IPS DF 19.7 (cell line): ENCODE measurements around the gene MFAP1.
"Not testable (repeated sequence)": the region's sequence is repeated elsewhere in the genome, so short reads cannot be mapped to it uniquely, and the experiment has no call there.

Source experiments
- DNase-seq: peaks from one replicate; pipeline ENCODE4 v3.0.0-alpha.2; 2013; ENCODE audit warnings: low read depth, low spot score

MFAP1 gene

GRCh38 chr15:43824302-43825246 lies at the start of gene MFAP1:
Gene MFAP1, minus strand, starts transcription at chr15:43824690. Its CDS starts 121 bp downstream, at chr15:43824569.
- DNase-seq, result peak; percentile 95

GRCh38 chr15:43873651-43874050 lies 49.2 kb upstream of the MFAP1 start:
- DNase-seq, result no peak

GRCh38 chr15:43872416-43873020 lies 48.0 kb upstream of the MFAP1 start:
- DNase-seq, result peak; percentile 59

- DNase-seq, result no peak
Observed at GRCh38 chr15:43871835-43872234, 47.3 kb upstream of the MFAP1 start.

- no peak for DNase-seq
Observed at GRCh38 chr15:43868406-43868805, 43.9 kb upstream of the MFAP1 start.

GRCh38 chr15:43867096-43867495 lies 42.6 kb upstream of the MFAP1 start:
- DNase-seq, result no peak

- not testable (repeated sequence) for DNase-seq
Observed at GRCh38 chr15:43866636-43867035, 42.1 kb upstream of the MFAP1 start.

GRCh38 chr15:43859546-43859945 lies 35.1 kb upstream of the MFAP1 start:
- no peak for DNase-seq

GRCh38 chr15:43854801-43855200 lies 30.3 kb upstream of the MFAP1 start:
- DNase-seq, result no peak

GRCh38 chr15:43852607-43853006 lies 28.1 kb upstream of the MFAP1 start:
- no peak for DNase-seq

GRCh38 chr15:43851251-43851650 lies 26.8 kb upstream of the MFAP1 start:
- no peak for DNase-seq

GRCh38 chr15:43845421-43845820 lies 20.9 kb upstream of the MFAP1 start:
- no peak for DNase-seq

GRCh38 chr15:43832485-43832884 lies 8.0 kb upstream of the MFAP1 start:
- not testable (repeated sequence) for DNase-seq

GRCh38 chr15:43831519-43832052 lies 7.1 kb upstream of the MFAP1 start:
- not testable (repeated sequence) for DNase-seq

- DNase-seq, result not testable (repeated sequence)
Observed at GRCh38 chr15:43830691-43831275, 6.3 kb upstream of the MFAP1 start.

- DNase-seq, result not testable (repeated sequence)
Observed at GRCh38 chr15:43829951-43830540, 5.6 kb upstream of the MFAP1 start.

GRCh38 chr15:43828061-43828657 lies 3.7 kb upstream of the MFAP1 start:
- DNase-seq, result no peak

GRCh38 chr15:43826508-43827341 lies 2.2 kb upstream of the MFAP1 start, which contains the start of gene WDR76:
Gene WDR76, plus strand, starts transcription at chr15:43827002. Its CDS starts 31 bp downstream, at chr15:43827033.
- peak; percentile 67 for DNase-seq

- no peak for DNase-seq
Observed at GRCh38 chr15:43826029-43826507, 1.6 kb upstream of the MFAP1 start.

GRCh38 chr15:43825305-43825704 lies 815 bp upstream of the MFAP1 start:
- not testable (repeated sequence) for DNase-seq
